T-helper 17 cell (primary cell): ENCODE results near the gene SPATA20. TPM values are rescaled to one million over a fixed set of nuclear protein-coding genes. Genes with fewer than 3 reads are reported as not detected.

ENCODE experiments used
- ATAC-seq: fragments of 150-1000 bp; cut with Tn5 transposase; 2 replicates; pipeline ENCODE4 v1.10.0; 2021; ENCODE audit warnings: mild to moderate bottlenecking, moderate library complexity
- DNase-seq, 3 donors: peaks; one replicate each; pipeline versions ENCODE4 v3.0.0 to v3.0.0-alpha.2; 2020 to 2021
- H3K9me3 ChIP-seq: one replicate; pipeline ENCODE4 v1.7.0; 2013; ENCODE audit warnings: low read length, mild to moderate bottlenecking; ENCODE audit not compliant: control insufficient read depth, poor library complexity, severe bottlenecking
- H3K27ac Mint-ChIP-seq: one replicate; pipeline ENCODE4 v1.8.0; 2022; ENCODE audit warnings: mild to moderate bottlenecking, moderate library complexity, mixed read lengths
- H3K27me3 Mint-ChIP-seq: one replicate; pipeline ENCODE4 v1.8.0; 2022; ENCODE audit warnings: mixed read lengths
- H3K36me3 Mint-ChIP-seq: one replicate; pipeline ENCODE4 v1.8.0; 2022; ENCODE audit warnings: low read depth, mixed read lengths
- H3K4me1 Mint-ChIP-seq: one replicate; pipeline ENCODE4 v1.8.0; 2022; ENCODE audit warnings: mild to moderate bottlenecking, mixed read lengths
- H3K4me3 Mint-ChIP-seq: one replicate; pipeline ENCODE4 v1.8.0; 2022; ENCODE audit warnings: mild to moderate bottlenecking, moderate library complexity, mixed read lengths
- total RNA-seq, 4 donors: library from RNA in 2 of 4; stranded (reverse) in 2 of 4; gene quantifications; one replicate each; pipeline ENCODE4 v1.2.3 and lab custom pipeline; 2022 to 2026

SPATA20 gene
- total RNA-seq, 2 donors from 2014 or later, result 11.3 to 16.4 TPM

DNA sequence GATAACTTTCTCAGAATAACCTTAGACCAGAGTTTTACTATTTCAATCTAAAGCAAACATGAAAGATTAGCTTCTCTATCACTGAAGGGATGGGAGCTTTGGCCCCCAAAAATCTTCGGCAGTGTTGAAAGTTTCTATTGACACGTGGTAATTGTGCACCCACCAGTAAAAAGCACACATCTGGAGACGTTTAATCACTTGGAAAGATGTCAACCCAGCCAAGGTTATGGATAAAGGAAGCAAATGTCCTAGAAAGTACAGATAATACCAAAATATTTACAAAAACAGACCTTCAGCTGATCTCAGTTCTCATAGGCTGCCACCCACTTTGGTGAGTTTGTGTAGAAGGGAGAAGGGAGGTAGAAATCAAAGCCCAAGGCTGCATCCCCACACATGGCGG lies 33.5 kb upstream of the SPATA20 start:
- no peak overlapping the region for H3K4me3 Mint-ChIP-seq
- no peak overlapping the region for H3K27ac Mint-ChIP-seq
- no peak for DNase-seq
- ATAC-seq, result no peak
- no peaks in the 10 kb centered on the region for H3K9me3 ChIP-seq
- no peaks in the 10 kb centered on the region for H3K27me3 Mint-ChIP-seq
- peaks cover 33% of the 10 kb centered on the region for H3K4me1 Mint-ChIP-seq
- peaks cover 2% of the 10 kb centered on the region for H3K36me3 Mint-ChIP-seq

- peaks cover 29% of the 10 kb centered on the region for H3K4me1 Mint-ChIP-seq
- DNase-seq (no peak), ATAC-seq (no peak)
- H3K4me3 Mint-ChIP-seq, result no peak overlapping the region
- peaks cover 2% of the 10 kb centered on the region for H3K36me3 Mint-ChIP-seq
- no peak overlapping the region for H3K27ac Mint-ChIP-seq
- no peaks in the 10 kb centered on the region for H3K27me3 Mint-ChIP-seq
- no peaks in the 10 kb centered on the region for H3K9me3 ChIP-seq
Measured at GRCh38 chr17:50514388-50514787, 32.6 kb upstream of the SPATA20 start.

DNA sequence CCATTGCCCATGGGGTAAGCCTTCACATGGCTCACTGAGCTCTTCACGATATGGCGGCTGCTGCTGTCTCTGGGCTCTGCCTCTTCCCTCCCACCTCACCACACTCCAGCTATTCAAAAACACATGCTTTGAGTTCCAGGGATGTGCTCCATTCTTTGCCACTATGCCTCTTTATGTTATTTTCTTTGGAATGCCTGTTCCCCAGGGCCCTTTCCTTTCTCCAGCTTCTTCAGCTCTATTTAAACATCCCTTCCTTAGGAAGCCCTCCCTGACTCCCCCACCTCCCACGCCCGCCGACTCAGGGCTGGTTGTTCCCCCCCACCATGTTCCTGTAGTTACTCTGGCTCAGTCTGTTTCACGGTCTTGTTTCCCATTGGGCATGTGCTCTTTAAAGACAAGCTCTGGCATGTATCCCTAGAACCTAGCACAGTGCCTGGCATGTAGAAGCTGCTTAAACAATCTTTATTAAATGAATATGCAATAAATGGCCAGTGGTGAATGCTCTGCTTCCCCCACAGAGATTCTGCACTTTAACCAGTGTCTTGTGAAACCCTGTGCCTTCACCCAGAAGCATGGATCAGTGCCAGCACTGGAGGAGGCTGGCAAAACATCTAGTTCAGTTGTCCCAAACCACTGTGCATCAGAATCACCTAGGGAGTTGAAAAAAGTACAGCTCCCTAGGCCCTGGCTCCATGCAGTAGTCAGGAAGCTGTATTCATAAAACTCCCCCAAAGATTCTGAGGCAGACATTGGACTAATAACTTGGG lies 31.9 kb upstream of the SPATA20 start:
- no peaks in the 10 kb centered on the region for H3K9me3 ChIP-seq
- ATAC-seq (no peak), DNase-seq (no peak)
- H3K36me3 Mint-ChIP-seq, result peaks cover 2% of the 10 kb centered on the region
- no peak overlapping the region for H3K27ac Mint-ChIP-seq
- H3K4me3 Mint-ChIP-seq, result no peak overlapping the region
- H3K27me3 Mint-ChIP-seq, result no peaks in the 10 kb centered on the region
- H3K4me1 Mint-ChIP-seq, result peaks cover 25% of the 10 kb centered on the region

DNA sequence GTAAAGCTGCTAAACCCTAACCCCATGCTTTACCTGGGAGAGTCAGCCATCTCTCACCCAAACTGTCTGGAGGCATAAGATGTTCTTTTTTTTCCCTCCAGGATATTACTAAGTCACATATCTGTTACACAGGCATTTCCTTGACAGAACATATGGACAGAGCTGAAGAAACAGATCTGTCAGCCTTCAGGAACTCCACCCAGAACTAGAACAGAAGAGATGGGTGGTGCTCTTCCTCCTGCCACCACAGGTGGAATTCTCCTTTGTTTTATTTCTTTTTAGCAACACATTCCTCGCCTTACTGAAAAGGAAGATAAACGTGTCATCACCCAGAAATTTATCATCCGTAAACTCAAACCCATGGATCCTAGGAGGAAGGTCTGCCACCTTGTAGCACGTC lies 30.0 kb upstream of the SPATA20 start:
- H3K9me3 ChIP-seq, result no peaks in the 10 kb centered on the region
- Mint-ChIP-seq H3K4me1 (peaks cover 13% of the 10 kb centered on the region), H3K4me3 (no peak overlapping the region), H3K36me3 (no peaks in the 10 kb centered on the region), H3K27ac (peak overlapping the region; percentile 21), H3K27me3 (no peaks in the 10 kb centered on the region)
- no peak for DNase-seq
- ATAC-seq, result no peak

GRCh38 chr17:50517504-50518383 lies 29.2 kb upstream of the SPATA20 start:
- no peaks in the 10 kb centered on the region for H3K9me3 ChIP-seq
- DNase-seq, result no peak
- peaks cover 13% of the 10 kb centered on the region for H3K4me1 Mint-ChIP-seq
- no peaks in the 10 kb centered on the region for H3K27me3 Mint-ChIP-seq
- peak overlapping the region; percentile 21 for H3K27ac Mint-ChIP-seq
- no peak for ATAC-seq
- H3K4me3 Mint-ChIP-seq, result peak overlapping the region; percentile 15
- H3K36me3 Mint-ChIP-seq, result no peaks in the 10 kb centered on the region

DNA sequence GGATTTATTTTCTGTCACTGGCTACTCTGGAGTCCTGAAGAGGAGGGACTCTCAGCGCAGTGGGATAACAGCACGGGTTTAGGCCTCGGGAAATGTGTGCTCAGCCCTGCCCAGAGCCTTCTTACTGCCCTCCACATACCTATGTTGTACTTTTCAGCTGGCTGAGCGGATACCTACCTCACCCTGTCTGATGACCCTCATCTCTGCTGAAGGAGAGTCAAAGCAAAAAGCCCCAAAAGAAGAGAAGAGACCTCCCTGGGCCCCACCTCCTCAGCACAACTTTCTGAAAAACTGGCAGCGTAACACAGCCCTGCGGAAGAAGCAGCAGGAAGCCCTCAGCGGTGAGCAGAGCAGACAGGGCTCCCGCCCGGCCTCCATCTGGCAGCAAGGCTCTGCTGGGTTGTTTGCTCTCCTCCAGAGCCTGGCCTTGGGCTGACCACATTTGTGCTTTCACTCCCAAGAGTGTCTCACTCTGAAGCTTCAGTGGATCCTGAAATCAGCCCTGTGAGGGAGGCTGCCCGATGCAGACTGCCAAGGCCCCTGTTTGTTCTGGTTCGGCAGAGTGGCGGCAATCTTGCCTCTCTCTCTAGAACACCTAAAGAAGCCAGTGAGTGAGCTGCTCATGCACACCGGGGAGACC lies 28.5 kb upstream of the SPATA20 start:
- Mint-ChIP-seq H3K36me3 (no peaks in the 10 kb centered on the region), H3K27me3 (no peaks in the 10 kb centered on the region), H3K4me3 (no peak overlapping the region), H3K4me1 (peaks cover 13% of the 10 kb centered on the region), H3K27ac (no peak overlapping the region)
- H3K9me3 ChIP-seq, result no peaks in the 10 kb centered on the region
- DNase-seq (no peak), ATAC-seq (no peak)

GRCh38 chr17:50519141-50519834 lies 27.7 kb upstream of the SPATA20 start:
- Mint-ChIP-seq H3K27me3 (no peaks in the 10 kb centered on the region), H3K27ac (no peak overlapping the region), H3K36me3 (no peaks in the 10 kb centered on the region), H3K4me1 (peaks cover 13% of the 10 kb centered on the region), H3K4me3 (no peak overlapping the region)
- no peak for DNase-seq
- no peak for ATAC-seq
- H3K9me3 ChIP-seq, result no peaks in the 10 kb centered on the region

- H3K4me3 Mint-ChIP-seq, result no peak overlapping the region
- peaks cover 13% of the 10 kb centered on the region for H3K4me1 Mint-ChIP-seq
- H3K9me3 ChIP-seq, result no peaks in the 10 kb centered on the region
- no peak overlapping the region for H3K27ac Mint-ChIP-seq
- no peaks in the 10 kb centered on the region for H3K27me3 Mint-ChIP-seq
- ATAC-seq (no peak), DNase-seq (no peak)
- no peaks in the 10 kb centered on the region for H3K36me3 Mint-ChIP-seq
Measured at GRCh38 chr17:50520483-50520882, 26.5 kb upstream of the SPATA20 start.

- Mint-ChIP-seq H3K4me1 (peaks cover 12% of the 10 kb centered on the region), H3K4me3 (no peak overlapping the region), H3K27me3 (no peaks in the 10 kb centered on the region), H3K27ac (no peak overlapping the region), H3K36me3 (no peaks in the 10 kb centered on the region)
- no peak for DNase-seq
- H3K9me3 ChIP-seq, result no peaks in the 10 kb centered on the region
- ATAC-seq, result no peak
Measured at GRCh38 chr17:50521514-50521913, 25.5 kb upstream of the SPATA20 start.

DNA sequence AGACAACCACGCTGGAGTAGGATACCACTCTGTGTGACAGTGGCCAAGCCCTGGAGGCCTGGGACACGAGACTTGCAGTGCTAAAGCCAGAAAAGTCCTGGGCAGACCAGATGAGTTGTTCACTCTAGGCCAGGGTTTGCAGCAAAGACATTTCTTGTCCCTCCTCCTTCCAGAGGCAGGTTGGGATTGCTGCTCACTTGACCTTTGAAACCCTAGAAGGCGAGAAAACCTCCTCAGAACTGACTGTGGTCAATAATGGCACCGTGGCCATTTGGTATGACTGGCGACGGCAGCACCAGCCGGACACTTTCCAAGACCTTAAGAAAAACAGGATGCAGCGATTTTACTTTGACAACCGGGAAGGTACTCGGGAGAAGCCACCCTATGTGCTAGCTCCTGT lies 24.2 kb upstream of the SPATA20 start:
- Mint-ChIP-seq H3K36me3 (no peaks in the 10 kb centered on the region), H3K4me1 (peaks cover 2% of the 10 kb centered on the region), H3K27me3 (no peaks in the 10 kb centered on the region), H3K4me3 (no peak overlapping the region), H3K27ac (no peak overlapping the region)
- no peak for DNase-seq
- H3K9me3 ChIP-seq, result no peaks in the 10 kb centered on the region
- ATAC-seq, result no peak

- Mint-ChIP-seq H3K4me3 (no peak overlapping the region), H3K36me3 (no peaks in the 10 kb centered on the region), H3K27ac (no peak overlapping the region), H3K27me3 (peaks cover under 1% of the 10 kb centered on the region), H3K4me1 (no peaks in the 10 kb centered on the region)
- H3K9me3 ChIP-seq, result no peaks in the 10 kb centered on the region
- DNase-seq, result no peak
- no peak for ATAC-seq
Measured at GRCh38 chr17:50523208-50523607, 23.8 kb upstream of the SPATA20 start.

- Mint-ChIP-seq H3K27ac (no peak overlapping the region), H3K4me1 (peaks cover 2% of the 10 kb centered on the region), H3K27me3 (peaks cover 16% of the 10 kb centered on the region), H3K36me3 (peaks cover 2% of the 10 kb centered on the region), H3K4me3 (no peak overlapping the region)
- no peaks in the 10 kb centered on the region for H3K9me3 ChIP-seq
- DNase-seq (no peak), ATAC-seq (no peak)
Measured at GRCh38 chr17:50524838-50525237, 22.1 kb upstream of the SPATA20 start.
